ENCODE data around the gene IFITM1. TPM values are rescaled to one million over a fixed set of nuclear protein-coding genes. Genes with fewer than 3 reads are reported as not detected.

IFITM1 gene
- total and polyA plus RNA-seq, 9 of the 15 experiments (the other 6 are each of a cell fraction or from before 2014, with no cell fraction given), result 691 to 5,579 (median 974) TPM

DNA sequence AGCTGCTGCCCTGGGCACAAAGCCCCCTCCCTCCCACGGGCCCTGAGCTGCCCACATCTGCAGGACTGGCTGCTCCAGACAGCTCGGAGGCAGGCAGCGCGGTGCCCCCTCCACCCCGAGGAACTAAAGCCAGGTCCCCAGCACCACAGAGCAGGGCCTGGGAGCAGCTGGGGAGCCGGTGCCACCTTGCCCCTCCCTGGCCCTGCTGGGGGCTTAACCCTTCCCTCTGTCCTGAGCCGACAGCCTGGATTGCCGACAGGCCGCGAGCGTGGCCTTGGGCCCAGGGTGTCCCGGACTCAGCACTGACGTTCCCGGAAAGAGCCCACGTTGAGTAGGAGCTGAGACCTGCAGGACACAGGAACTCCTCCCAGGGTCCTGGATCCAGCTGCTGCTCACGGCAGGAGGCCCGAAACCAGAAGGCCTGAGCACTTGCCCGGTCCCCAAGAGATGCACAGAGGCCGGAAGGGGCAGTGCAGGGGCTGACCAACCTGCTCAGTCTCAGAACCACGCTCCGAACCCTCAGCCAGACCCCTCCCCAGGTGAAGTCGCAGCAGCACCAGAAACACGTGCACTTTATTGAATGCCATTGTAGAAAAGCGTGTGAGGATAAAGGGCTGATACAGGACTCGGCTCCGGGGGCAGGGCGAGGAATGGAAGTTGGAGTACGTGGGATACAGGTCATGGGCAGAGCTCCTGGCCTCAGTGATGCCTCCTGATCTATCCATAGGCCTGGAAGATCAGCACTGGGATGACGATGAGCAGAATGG is 5.5 kb downstream of the IFITM1 start (continued):
- TF ChIP-seq, protein P1, sequence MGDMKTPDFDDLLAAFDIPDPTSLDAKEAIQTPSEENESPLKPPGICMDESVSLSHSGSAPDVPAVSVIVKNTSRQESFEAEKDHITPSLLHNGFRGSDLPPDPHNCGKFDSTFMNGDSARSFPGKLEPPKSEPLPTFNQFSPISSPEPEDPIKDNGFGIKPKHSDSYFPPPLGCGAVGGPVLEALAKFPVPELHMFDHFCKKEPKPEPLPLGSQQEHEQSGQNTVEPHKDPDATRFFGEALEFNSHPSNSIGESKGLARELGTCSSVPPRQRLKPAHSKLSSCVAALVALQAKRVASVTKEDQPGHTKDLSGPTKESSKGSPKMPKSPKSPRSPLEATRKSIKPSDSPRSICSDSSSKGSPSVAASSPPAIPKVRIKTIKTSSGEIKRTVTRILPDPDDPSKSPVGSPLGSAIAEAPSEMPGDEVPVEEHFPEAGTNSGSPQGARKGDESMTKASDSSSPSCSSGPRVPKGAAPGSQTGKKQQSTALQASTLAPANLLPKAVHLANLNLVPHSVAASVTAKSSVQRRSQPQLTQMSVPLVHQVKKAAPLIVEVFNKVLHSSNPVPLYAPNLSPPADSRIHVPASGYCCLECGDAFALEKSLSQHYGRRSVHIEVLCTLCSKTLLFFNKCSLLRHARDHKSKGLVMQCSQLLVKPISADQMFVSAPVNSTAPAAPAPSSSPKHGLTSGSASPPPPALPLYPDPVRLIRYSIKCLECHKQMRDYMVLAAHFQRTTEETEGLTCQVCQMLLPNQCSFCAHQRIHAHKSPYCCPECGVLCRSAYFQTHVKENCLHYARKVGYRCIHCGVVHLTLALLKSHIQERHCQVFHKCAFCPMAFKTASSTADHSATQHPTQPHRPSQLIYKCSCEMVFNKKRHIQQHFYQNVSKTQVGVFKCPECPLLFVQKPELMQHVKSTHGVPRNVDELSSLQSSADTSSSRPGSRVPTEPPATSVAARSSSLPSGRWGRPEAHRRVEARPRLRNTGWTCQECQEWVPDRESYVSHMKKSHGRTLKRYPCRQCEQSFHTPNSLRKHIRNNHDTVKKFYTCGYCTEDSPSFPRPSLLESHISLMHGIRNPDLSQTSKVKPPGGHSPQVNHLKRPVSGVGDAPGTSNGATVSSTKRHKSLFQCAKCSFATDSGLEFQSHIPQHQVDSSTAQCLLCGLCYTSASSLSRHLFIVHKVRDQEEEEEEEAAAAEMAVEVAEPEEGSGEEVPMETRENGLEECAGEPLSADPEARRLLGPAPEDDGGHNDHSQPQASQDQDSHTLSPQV (IDR thresholded peaks at IDR 0.05), result peak; percentile 87
- TF ChIP-seq, protein P2, sequence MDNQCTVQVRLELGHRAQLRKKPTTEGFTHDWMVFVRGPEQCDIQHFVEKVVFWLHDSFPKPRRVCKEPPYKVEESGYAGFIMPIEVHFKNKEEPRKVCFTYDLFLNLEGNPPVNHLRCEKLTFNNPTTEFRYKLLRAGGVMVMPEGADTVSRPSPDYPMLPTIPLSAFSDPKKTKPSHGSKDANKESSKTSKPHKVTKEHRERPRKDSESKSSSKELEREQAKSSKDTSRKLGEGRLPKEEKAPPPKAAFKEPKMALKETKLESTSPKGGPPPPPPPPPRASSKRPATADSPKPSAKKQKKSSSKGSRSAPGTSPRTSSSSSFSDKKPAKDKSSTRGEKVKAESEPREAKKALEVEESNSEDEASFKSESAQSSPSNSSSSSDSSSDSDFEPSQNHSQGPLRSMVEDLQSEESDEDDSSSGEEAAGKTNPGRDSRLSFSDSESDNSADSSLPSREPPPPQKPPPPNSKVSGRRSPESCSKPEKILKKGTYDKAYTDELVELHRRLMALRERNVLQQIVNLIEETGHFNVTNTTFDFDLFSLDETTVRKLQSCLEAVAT (IDR thresholded peaks at IDR 0.05), result 0 out of 4 replicates have a peak, but pooled peaks of 1 of the 2 experiments have one; percentile 39
- peak; percentile 32; the same call in 1 of the 2 replicates for TF ChIP-seq MTA3 (IDR thresholded peaks at IDR 0.05; ENCODE audit: borderline replicate concordance)
- TF ChIP-seq, protein P3, sequence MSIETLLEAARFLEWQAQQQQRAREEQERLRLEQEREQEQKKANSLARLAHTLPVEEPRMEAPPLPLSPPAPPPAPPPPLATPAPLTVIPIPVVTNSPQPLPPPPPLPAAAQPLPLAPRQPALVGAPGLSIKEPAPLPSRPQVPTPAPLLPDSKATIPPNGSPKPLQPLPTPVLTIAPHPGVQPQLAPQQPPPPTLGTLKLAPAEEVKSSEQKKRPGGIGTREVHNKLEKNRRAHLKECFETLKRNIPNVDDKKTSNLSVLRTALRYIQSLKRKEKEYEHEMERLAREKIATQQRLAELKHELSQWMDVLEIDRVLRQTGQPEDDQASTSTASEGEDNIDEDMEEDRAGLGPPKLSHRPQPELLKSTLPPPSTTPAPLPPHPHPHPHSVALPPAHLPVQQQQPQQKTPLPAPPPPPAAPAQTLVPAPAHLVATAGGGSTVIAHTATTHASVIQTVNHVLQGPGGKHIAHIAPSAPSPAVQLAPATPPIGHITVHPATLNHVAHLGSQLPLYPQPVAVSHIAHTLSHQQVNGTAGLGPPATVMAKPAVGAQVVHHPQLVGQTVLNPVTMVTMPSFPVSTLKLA (conservative IDR thresholded peaks at IDR 0.05), result peak in 1 of 2 experiments; percentile 62; a peak in 3 of 4 replicates
- peak; percentile 39; the same call in 1 of the 2 replicates for TF ChIP-seq SMAD4 (CRISPR knock-in tag; conservative IDR thresholded peaks at IDR 0.05)
- TF ChIP-seq, protein P4, sequence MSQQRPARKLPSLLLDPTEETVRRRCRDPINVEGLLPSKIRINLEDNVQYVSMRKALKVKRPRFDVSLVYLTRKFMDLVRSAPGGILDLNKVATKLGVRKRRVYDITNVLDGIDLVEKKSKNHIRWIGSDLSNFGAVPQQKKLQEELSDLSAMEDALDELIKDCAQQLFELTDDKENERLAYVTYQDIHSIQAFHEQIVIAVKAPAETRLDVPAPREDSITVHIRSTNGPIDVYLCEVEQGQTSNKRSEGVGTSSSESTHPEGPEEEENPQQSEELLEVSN (IDR thresholded peaks at IDR 0.05; ENCODE audit: borderline replicate concordance in 1 of 2, extremely low read depth in 1 of 2, insufficient read depth in 1 of 2, insufficient read length in 1 of 2, low read depth in 1 of 2, low read length in 1 of 2, poor library complexity in 1 of 2, severe bottlenecking in 1 of 2), result peak in 1 of 2 experiments; percentile 18
- peak; percentile 44; the same call in 1 of the 2 replicates for TF ChIP-seq CXXC5 (CRISPR knock-in tag; IDR thresholded peaks at IDR 0.05)
- peak; percentile 48; the same call in 1 of the 2 replicates for TF ChIP-seq L3MBTL2 (IDR thresholded peaks at IDR 0.05)
- TF ChIP-seq EP400 (IDR thresholded peaks at IDR 0.05), result peak; percentile 26; the same call in 1 of the 2 replicates
- TF ChIP-seq SUPT5H (IDR thresholded peaks at IDR 0.05), result peak; percentile 50
- TF ChIP-seq DMBX1 (CRISPR knock-in tag; IDR thresholded peaks at IDR 0.05; ENCODE audit: borderline replicate concordance), result peak; percentile 53; the same call in 1 of the 2 replicates
- 0 out of 2 replicates have a peak, but pooled peaks have one; percentile 40 for TF ChIP-seq HDAC2 (IDR thresholded peaks at IDR 0.05)
- peak; percentile 14; the same call in 1 of the 2 replicates for TF ChIP-seq CTBP1 (IDR thresholded peaks at IDR 0.05; ENCODE audit: borderline replicate concordance)
- TF ChIP-seq NRF1 (conservative IDR thresholded peaks at IDR 0.05 in 1 of 2, IDR thresholded peaks at IDR 0.05 in 1 of 2), result peak; percentile 11 to 35; a peak in 1 of 4 replicates

Measured in K562 (cell line).